ENCODE measurements around the gene CHST8. TPM values are rescaled to one million over a fixed set of nuclear protein-coding genes. Genes with fewer than 3 reads are reported as not detected.

Gene CHST8
- total RNA-seq, 1 experiment from 2014 or later = not detected

Other genes starting within 250 kb of the CHST8 start
- gene CEBPG, start 248.2 kb upstream of the CHST8 start, total RNA-seq (2022) = 74.9 and 79.4 TPM in 2 replicates
- gene PEPD, start 100.2 kb upstream of the CHST8 start, total RNA-seq (2022) = 116 and 123 TPM in 2 replicates
- gene KCTD15, start 174.9 kb downstream of the CHST8 start, total RNA-seq (2022) = 20.6 and 34.6 TPM in 2 replicates

Data from Caco-2 (cell line).